Activated effector memory CD4-positive, alpha-beta T cell treated with anti-CD3 and anti-CD28 coated beads, Interleukin-2, amount 50 U/mL, for 16 hours (primary cell): ENCODE measurements around the gene PIGR.

Experiments
- DNase-seq: peaks from one replicate; pipeline ENCODE4 v3.0.0-alpha.2; 2020

Gene PIGR

DNA sequence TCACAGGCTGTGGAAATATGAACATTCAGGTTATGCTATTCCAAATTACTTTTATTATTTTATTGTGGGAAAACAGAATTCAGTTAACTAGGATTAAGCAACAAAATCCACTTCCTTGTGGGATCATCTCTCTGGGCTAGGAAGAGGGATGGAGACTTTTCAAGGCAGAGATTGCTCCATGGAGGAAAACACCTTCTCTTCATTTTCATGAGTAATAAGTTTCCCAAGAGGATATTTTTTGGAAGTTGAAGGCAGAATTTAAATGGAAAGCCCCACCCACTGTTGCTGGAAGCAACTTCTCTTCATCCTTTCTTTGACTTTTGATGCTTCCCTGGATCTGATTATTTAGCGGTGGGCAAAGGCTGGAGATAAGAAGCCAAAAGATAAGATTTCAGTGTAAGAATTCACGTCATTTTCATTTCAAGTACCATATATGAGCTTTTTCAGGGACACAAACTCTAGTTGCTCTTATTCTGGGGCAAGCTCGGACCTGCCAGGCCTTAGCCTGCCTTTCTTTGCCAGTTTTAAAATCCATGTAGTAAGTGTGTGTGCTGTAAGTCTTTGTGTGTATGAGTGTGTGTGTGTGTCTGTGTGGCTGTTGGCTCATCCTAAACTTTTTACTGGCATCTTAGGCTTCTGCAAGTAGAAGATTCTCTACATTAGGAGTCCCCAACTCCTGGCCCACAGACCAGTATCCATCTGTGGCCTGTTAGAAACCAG lies 60.8 kb downstream of the PIGR start:
- no peak for DNase-seq

DNA sequence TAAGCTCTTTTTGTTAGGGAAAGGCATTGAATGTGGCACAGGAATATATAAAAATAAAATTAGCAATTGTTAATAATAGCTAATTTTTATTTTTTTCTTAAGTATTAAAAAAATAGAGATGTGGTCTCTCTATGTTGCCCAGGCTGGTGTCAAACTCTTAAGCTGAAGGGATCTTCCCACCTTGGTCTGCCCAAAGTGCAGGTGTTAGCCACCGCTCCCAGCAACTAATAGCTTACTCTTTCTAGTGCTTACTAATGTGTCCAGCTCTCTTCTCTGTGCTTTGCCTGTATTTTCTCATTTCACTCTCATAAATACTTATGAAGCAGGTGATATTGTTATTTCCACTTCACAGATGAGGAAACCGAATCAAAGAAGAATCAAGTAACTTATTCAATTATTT lies 62.4 kb downstream of the PIGR start:
- no peak for DNase-seq

DNA sequence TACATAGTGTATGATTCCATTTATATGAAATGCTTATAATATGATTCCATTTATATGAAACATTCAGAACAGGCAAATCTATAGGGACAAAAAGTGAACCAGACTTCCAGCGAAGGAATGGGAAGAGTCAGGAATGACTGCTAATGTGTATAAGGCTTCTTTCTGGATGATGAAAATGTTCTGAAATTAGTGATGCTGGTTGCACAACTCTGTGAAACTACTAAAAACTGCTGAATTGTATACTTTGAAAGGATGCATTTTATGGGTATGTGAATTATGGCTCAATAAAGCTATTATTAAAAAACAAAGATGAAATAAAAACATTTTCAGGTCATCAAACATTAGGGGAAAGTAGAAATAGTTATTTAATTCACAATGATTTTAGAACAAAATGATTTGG lies 63.1 kb downstream of the PIGR start:
- no peak for DNase-seq

DNA sequence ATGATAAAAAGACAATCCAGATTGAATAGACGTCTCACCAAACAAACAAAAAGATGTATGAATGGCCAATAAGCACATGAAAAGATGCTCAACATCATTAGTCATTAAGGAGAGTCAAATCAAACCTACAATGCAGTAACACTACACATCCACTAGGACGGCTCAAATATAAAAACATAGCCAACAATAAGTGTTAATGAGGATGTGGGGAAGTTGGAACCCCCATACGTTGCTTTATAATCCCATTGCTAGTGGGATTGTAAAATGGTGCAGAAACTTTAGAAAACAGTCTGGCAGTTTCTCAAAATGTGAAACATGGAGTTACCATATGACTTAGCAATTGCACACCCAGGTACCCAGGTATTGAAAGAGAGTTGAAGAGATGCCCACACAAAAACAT lies 63.7 kb downstream of the PIGR start:
- no peak for DNase-seq

DNA sequence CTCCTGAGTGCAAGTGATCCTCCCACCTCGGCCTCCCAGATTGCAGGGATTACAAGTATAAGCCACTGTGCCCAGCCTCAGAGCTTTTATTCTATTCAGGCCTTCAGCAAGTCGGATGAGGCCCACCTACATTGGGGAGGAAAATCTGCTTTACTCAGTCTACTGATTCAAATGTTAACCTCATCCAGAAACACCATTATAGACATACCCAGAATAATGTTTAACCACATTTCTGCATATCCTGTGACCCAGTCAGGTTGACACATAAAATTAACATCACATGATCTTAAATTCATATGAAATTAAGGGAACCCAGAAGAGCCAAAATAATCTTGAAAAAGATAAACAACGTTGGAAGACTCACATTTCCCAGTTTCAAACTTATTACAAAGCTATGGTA lies 66.0 kb downstream of the PIGR start:
- no peak for DNase-seq
